GM19099 (cell line): Measurements from ENCODE around the gene INSYN2B.

Source experiments
- POLR2A ChIP-seq: IDR thresholded peaks from 3 replicates; pipeline ENCODE4 v1.6.1; 2011; ENCODE audit warnings: low read depth; ENCODE audit not compliant: insufficient read length; ENCODE audit errors: extremely low read depth

INSYN2B gene

DNA sequence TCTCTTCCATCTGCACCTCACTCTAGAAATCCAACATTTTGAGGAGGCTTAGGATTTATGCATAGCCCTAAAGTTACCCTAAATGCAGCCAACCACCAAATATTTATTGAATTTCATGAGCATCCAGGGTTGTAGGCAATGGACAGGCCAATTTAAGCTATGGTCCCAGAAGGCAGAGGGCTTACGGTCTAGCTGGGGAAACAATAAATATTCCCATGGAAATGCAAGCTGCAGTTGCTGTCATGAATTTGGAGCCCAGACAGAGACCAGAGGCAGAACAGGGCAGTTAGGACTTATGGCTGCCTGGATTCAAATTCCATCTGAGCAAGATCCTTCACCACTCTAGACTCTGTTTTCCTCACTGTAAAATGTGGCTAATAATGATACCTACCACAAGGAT lies 9.1 kb upstream of the INSYN2B start:
- TF ChIP-seq POLR2A, result no peak

DNA sequence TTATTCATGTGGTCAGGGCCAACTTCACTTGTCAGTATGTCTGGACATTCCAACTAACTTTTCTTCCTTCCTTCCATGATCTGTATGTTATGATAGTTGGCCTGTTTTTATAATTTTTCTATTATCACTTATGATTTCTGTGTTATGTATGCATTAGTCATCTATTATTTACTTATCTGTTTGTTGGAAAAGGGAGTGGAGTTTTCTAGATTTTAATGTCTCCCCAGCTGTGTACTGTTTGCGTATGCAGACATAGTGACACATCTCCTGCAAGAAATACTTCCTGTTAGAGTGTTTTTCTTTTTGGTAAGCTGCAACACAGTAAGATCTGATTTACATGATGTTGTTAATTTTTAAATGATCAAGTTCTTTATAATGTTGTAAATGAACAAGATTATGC lies 8.7 kb upstream of the INSYN2B start:
- TF ChIP-seq POLR2A, result no peak

DNA sequence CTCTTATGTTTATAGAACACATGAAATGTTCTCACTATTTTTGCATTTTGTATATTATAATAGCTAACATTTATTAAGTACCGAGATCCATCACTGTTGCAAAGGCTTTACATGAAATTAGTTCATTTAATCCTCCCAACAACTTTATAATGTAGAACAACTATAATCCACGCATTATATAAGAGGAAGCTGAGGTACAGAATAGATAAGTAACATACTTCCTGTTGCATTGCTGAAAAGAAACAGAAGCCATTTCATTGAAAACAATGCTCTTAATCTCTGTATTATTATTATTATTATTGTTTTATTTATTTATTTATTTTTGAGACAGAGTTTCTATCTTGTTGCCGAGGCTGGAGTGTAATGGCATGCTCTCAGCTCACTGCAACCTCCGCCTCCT lies 7.9 kb upstream of the INSYN2B start:
- TF ChIP-seq POLR2A, result no peak

- TF ChIP-seq POLR2A, result no peak
Measured at GRCh38 chr5:169979871-169980270, 424 bp downstream of the INSYN2B start.

- no peak for TF ChIP-seq POLR2A
Measured at GRCh38 chr5:169978714-169979113, 1.6 kb downstream of the INSYN2B start.

DNA sequence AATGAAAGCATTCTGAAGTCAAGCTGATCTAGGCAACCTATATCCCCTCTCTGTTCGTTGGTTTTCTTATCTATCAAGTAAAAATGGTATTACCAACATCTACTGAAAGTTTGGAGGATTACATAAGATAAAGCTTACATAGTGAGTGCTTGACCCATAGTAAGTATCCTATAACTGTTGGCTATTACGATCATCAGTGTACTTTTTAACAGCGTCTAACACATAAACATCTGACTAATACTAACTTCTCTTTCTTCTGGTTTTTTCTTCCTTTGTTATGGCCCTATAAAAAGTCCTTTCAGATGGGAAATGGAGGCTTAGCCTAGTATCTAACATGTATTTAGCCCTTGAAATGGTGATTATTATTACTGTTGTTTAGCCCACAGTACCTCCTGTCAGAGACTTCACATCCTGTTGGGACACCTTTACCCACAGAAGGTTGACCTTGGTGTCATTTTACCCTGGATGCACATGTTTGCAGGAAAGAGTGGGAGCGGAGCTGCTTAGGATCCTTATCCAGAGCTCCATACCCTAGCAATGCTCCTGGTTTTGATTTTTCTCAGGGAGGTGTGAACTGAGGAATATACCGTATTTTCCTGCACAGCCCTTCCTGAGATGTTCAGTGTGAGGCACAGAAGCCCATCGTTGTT lies 6.0 kb downstream of the INSYN2B start:
- no peak for TF ChIP-seq POLR2A

- TF ChIP-seq POLR2A, result no peak
Measured at GRCh38 chr5:169973056-169973455, 7.2 kb downstream of the INSYN2B start.

DNA sequence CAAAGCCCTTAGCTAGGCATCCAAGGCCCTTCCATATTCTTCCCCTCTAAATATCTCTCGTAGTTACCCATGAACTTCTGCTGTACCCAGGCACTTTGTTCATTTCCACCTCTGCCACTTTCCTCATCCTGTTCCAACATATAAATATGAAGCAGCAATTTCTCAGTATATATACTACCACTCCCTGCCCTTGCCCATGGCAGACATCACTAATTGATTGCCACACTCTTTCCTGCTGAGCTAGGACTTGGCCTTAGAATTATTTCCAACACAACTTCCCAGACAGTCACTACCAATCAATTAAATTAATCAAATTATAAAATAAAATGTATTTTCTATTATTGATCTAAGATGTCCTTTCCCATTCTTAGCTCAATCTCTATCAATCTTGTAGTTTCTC lies 8.5 kb downstream of the INSYN2B start:
- TF ChIP-seq POLR2A, result no peak

DNA sequence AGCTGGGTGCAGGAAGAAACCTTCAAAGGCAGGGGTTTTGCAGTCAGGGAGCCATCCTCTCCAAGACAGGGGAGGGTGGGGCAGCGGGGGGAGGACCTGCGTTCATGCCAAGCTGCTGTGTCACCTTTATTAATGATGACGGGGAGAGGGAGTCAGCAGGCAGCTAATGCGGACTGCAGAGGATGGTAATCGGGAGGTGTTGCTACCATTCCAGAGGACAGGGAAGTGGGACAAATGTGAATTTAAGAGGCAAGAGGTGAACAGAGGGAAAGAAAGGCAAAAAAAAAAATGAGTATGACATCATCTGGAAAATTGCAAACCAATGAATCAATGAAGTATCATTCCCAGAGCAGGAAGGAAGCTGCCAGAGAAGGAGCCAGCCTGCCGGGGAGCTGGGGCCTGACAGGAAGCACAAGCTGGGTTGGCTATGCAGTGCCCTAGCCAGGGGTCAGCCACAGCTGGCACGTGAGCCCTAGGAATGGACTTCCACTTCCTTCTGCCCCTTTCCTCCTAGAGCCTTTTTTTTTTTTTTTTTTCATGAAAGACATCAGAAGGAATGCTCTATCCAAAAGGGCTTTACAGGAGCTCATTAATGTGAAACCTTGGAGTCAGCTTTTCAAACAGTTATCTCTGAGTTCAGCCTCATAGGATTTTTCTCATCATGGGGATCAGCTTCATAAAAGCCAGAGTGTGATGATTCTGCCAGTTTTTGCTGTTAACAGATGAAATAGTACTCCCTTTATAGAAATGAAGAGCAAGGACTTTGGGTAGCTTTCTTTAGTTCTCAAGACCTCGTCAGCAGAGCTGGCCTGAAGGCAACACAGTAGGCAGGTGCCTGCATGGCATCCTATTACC lies 9.2 kb downstream of the INSYN2B start:
- TF ChIP-seq POLR2A, result no peak

- TF ChIP-seq POLR2A, result no peak
Measured at GRCh38 chr5:169970339-169970738, 10.0 kb downstream of the INSYN2B start.

DNA sequence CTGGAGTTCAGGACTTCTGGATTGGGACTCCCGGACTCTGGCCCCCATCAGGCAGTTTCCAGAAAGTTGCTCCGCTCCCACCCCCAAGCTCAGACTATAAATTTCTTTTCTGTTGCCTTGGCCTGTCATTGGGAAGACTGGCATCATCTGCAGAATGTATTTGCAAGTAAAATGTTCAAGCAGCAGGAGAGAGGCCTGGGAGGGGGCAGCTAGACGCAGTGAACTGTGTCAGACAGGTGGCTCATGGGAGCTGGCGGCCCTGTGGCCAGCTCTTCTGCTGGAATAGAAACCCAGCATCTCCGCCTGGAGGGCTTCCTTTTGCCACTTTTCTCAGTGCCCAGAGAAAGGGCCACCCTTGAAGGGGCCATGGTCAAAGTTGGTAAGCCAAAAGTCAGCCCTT lies 16.0 kb downstream of the INSYN2B start:
- TF ChIP-seq POLR2A, result no peak

GRCh38 chr5:169960659-169961058 lies 19.6 kb downstream of the INSYN2B start:
- no peak for TF ChIP-seq POLR2A

- no peak for TF ChIP-seq POLR2A
Measured at GRCh38 chr5:169958278-169958677, 22.0 kb downstream of the INSYN2B start.

DNA sequence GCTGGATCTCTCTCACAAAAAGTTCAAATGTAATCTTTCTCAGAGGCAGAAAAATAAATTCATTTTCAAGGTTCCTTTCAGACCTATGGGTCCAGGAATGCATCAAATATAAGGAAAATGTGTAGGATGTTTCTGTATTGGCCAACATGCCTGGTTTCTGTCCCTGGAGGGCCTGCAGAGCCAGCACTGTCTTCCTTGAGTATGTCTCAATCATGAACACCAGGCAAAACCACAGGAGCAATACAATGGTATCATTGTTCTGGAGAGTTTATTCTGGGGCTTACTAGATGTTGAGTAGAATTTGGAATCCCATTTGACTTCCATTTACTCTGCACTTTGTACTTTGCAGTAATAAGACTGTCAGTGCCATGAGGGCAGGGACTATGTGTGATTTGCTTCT lies 23.5 kb downstream of the INSYN2B start:
- TF ChIP-seq POLR2A, result no peak

- TF ChIP-seq POLR2A, result no peak
Measured at GRCh38 chr5:169956126-169956525, 24.2 kb downstream of the INSYN2B start.

- TF ChIP-seq POLR2A, result no peak
Measured at GRCh38 chr5:169954786-169955185, 25.5 kb downstream of the INSYN2B start.

- TF ChIP-seq POLR2A, result no peak
Measured at GRCh38 chr5:169950333-169950732, 30.0 kb downstream of the INSYN2B start.

GRCh38 chr5:169946743-169947295 lies 33.5 kb downstream of the INSYN2B start:
- TF ChIP-seq POLR2A, result no peak
